GM21529 (cell line): ENCODE results near the gene TMBIM6.

Experiments used
- ATAC-seq: cut with Tn5 transposase; IDR thresholded peaks from one replicate; pipeline ENCODE4 v1.9.1; 2021; ENCODE audit not compliant: unreplicated experiment

Gene TMBIM6

GRCh38 chr12:49796606-49797448, 55.5 kb downstream of the TMBIM6 start:
- no peak for ATAC-seq

GRCh38 chr12:49797449-49797776, 56.1 kb downstream of the TMBIM6 start:
- no peak for ATAC-seq

DNA sequence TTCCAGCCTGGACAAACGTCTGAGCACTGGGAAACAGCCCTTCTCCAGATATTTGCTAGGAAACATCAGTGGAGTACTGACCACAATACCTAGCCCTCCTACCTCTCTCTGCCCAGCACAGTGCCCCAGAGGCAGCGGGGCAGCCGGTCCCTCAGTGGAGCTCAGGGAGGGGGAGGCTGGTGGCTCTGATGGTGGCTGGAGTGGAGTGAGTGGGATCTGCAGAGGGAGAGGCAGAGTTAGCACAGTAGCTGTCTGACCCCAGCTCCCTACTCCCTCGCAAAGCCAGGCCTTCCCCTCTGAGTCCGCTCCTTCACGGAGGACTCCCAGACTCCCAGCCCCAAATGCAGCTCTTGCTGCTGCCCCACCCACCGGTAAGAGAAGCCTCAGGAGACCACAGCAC, 56.9 kb downstream of the TMBIM6 start:
- no peak for ATAC-seq

- no peak for ATAC-seq
These were observed 57.6 kb downstream of the TMBIM6 start for GRCh38 chr12:49798934-49799333.

DNA sequence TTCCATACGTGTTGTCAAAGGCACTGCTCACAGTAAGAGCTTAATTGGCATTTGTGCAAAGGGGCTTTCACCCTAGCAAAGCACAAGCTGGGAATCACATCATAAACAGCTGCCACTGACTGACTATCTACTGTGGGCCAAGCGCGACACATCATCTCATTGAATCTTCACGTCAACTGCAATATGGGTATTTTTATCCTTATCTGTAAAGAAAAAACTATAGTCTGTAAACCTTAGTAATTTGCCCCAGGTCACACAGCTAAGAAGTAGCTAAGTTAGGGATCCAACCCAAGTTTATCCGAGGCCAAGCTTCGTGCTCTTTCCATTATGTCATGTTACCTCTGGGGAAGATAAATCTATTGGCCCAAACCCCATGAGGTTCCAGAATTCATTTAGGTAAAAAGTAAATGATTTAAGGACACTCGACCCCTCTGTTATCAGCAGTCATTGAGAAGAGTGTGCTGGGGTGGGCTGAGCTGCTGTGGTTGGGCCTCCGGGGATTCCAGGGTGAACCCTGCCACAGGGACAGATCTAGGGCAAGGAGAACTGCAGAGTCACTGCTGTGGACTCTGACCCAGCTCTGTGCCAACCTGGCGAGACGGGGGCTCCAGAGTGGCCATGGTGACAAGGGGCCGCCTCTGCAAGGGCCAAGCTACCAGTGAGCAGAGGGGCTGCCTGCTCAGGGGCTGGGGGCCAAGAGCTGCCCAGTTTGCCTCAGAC, 59.2 kb downstream of the TMBIM6 start:
- no peak for ATAC-seq

- ATAC-seq = no peak
These were observed 60.0 kb downstream of the TMBIM6 start for GRCh38 chr12:49801141-49802063.

GRCh38 chr12:49803693-49804450, 62.5 kb downstream of the TMBIM6 start:
- ATAC-seq = no peak

GRCh38 chr12:49804821-49805220, 63.5 kb downstream of the TMBIM6 start:
- no peak for ATAC-seq

GRCh38 chr12:49805409-49805808, 64.1 kb downstream of the TMBIM6 start:
- no peak for ATAC-seq

DNA sequence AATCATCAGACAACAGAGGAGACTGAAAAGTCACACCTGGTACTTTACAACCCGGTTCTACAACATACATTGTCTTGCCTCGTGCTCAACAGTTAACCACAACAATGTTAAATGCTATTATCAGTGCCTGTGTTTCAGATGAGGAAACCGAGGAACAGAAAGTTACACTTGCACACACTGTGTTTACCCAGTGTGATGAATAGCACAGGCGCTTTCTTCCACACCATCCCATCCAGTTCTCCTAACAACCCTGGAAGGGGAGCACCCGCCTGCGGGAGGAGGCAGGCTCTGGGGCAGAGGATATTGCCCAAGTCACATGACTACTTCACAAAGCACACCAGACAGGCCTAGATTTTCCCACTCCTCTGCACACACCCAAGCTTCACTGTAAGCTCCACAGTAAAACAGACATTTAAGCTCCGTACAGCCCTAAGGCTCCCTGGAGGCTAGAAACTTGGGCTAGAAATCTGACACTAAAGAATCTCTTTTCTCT, 65.0 kb downstream of the TMBIM6 start:
- no peak for ATAC-seq

DNA sequence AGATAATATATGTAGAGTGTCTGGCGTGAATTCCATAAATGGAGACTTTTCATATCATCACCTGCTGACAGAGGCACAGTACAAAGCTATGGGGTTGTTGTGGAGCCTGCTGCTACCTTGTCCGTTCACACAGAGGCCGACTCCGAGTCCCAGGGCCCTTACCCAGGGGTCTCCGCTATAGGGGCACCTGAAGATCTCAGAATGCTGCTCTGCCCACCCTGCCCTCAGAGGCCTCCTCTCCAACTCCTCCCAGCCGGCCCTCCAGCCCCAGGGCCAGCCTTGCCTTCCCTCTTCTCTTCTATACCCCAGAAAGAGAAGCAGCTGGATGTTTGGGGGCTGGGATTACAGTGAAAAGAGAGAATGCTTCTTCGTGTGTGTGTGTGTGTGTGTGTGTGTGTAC, 65.5 kb downstream of the TMBIM6 start:
- ATAC-seq = no peak

GRCh38 chr12:49807991-49808580, 66.7 kb downstream of the TMBIM6 start:
- no peak for ATAC-seq

DNA sequence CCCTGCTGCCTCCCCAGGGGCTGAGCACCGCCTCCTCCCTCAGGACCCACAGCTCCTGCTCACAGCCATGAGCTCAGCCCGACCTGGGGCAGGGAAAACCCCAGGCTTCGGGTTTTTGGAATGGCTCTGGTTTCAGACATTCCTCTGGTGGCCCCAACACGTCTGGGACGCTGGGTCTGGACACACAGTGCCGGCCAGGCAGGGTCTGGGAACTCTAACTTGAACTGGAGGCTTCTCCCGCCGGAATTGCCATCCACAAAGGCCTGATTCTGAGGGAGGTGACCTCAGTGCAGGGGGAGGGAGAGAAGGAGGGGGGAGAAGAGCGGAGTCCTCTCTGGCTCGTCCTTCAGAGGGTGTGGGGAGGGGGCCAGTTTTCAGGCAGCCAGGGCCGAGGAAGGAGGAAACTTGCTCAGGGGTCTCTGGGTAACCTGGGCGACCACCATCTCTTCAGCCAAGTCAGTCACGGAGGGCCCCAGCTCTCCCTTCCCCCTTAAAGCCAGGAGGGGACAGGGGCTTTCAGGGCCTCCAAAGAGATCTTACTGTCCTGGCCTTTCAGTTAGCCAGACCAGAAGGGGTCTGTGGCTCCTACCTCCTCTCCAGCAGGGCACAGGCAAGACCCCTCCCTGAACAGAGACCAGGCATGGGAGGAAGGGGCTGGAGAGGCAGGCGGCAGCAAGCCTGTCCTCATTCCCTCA, 67.5 kb downstream of the TMBIM6 start:
- ATAC-seq = no peak

DNA sequence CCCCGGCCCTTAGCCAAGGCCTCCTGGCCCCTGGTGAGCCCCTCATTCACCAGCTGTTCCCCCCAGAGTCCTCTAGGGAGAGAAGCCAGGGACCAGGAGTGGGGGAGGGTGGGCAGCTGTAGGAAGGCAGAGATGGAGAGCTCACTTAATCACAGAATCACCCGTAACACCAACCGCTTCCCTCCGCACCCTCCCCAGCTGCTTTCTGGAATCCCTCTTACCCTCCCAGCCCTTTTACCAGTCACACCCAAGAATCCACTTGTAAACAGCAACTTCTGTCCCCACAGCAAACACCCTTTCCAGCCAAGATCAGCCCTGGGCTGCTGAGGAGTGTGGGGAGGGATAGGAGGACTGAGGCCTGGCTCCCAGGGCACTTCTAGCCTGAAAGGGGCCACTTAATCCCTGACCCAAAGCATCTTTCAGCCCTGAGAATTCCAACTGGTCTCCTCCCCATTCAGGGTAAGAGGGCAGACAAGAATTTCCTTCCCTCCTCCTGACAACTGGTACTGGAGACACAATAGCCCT, 68.1 kb downstream of the TMBIM6 start:
- ATAC-seq = no peak

- no peak for ATAC-seq
These were observed 68.6 kb downstream of the TMBIM6 start for GRCh38 chr12:49809906-49810389.

DNA sequence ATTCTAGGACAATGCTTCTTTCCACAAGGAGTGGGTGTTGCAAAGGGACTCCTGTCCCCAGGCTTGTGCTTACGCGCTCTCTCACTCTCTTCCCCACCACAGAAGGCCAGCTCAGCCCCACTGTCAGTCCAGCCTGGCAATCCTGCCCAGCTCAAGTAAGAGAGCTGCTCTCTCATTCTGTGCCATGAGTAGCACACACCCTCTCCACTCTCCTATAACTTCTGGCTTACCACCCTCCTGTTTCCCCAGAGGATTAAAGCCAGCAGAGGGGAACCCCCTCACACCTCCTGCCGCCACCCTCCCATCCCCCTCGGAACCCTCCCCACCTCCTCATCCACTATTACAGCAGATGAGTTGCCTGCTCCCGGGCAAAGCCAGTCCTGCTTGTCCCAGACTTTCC, 69.8 kb downstream of the TMBIM6 start:
- ATAC-seq = no peak

DNA sequence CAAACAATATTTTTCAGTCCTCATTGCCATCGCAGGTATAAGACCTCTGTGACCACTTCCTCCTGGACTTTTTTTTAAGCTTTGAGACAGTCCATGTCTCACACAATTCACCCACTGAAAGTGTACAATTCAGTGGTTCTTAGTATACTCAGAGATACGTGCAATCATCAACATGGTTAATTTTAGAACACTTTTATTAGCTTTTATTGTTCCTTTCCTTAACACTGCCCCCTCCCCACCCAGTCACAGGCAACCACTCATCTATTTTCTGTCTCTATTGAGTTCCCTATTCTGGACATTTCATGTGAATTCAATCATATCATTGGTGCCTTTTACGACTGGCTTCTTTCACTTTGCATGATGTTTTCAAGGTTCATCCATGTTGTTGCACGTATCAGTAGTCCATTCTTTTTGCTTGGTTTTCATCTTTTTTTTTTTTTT, 70.6 kb downstream of the TMBIM6 start:
- no peak for ATAC-seq

GRCh38 chr12:49813131-49813530, 71.8 kb downstream of the TMBIM6 start:
- no peak for ATAC-seq
